Activated T-cell treated with anti-CD3 and anti-CD28 coated beads, Interleukin-2, amount 50 U/mL, for 72 hours (primary cell): ENCODE results near the gene TBX3. TPM values are rescaled to one million over a fixed set of nuclear protein-coding genes. Genes with fewer than 3 reads are reported as not detected.

Experiments
- ATAC-seq, 2 donors: fragments of 150-1000 bp; cut with Tn5 transposase; replicated peaks in 1 of 2; 2 replicates each; pipeline ENCODE4 v1.10.0; 2021; ENCODE audit warnings: moderate library complexity in 2 of 2, mild to moderate bottlenecking in 1 of 2
- DNase-seq, 2 donors: peaks; one replicate each; pipeline ENCODE4 v3.0.0; 2021 to 2022; ENCODE audit warnings: mixed read lengths in 1 of 2
- H3K27ac Mint-ChIP-seq: one replicate; pipeline ENCODE4 v1.8.0; 2022; ENCODE audit warnings: mild to moderate bottlenecking, moderate library complexity, mixed read lengths
- H3K27me3 Mint-ChIP-seq: one replicate; pipeline ENCODE4 v1.8.0; 2022; ENCODE audit warnings: low read depth, mixed read lengths
- H3K36me3 Mint-ChIP-seq, 2 donors: one replicate each; pipeline ENCODE4 v1.8.0; 2022; ENCODE audit warnings: mixed read lengths in 2 of 2, mild to moderate bottlenecking in 1 of 2; ENCODE audit not compliant: insufficient read depth in 2 of 2
- H3K4me1 Mint-ChIP-seq: one replicate; pipeline ENCODE4 v1.8.0; 2022; ENCODE audit warnings: low read depth, mixed read lengths
- H3K4me3 Mint-ChIP-seq, 2 donors: one replicate each; pipeline ENCODE4 v1.8.0; 2022; ENCODE audit warnings: mild to moderate bottlenecking in 2 of 2, mixed read lengths in 2 of 2, moderate library complexity in 2 of 2
- H3K9me3 Mint-ChIP-seq, 2 donors: one replicate each; pipeline ENCODE4 v1.8.0; 2022; ENCODE audit warnings: mixed read lengths in 2 of 2
- total RNA-seq, 2 donors: library from RNA; stranded (reverse); gene quantifications; one replicate each; pipeline ENCODE4 v1.2.3, GENCODE V29; 2022

Gene TBX3
- total RNA-seq, 2 donors from 2014 or later = 0.07 TPM; not detected in 1

DNA sequence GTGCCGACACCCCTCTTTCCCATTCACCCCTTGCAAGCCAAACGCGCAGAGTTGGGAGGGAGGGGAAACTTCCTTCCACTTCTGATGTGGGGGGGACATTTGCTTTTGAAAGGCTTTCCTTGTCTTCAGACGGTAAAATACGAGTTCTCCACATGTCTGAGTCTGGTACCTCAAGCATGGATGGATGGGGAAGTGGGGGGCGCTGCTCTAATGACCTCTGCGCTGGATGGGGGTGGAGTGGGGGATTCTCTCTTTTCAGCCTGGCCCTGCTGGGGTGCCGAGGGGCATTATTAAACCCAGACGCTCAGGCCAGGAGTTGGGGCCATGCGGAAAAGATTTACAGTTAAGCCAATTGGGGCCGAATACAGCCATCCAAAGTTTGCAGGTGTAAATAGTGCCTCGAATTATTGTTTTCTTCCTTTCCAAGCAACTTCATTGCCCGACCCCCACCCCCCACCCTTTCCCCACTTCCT lies 9.1 kb upstream of the TBX3 start:
- H3K4me1 Mint-ChIP-seq = no peaks in the 10 kb centered on the region
- DNase-seq = no peak
- no peak overlapping the region for H3K4me3 Mint-ChIP-seq
- peaks cover 98% of the 10 kb centered on the region for H3K27me3 Mint-ChIP-seq
- ATAC-seq = no peak
- no peaks in the 10 kb centered on the region for H3K9me3 Mint-ChIP-seq
- H3K36me3 Mint-ChIP-seq = peaks cover 1 to 2% of the 10 kb centered on the region in 2 donors
- no peak overlapping the region for H3K27ac Mint-ChIP-seq

- no peak for DNase-seq
- Mint-ChIP-seq H3K9me3 (no peaks in the 10 kb centered on the region), H3K27me3 (peaks cover 94% of the 10 kb centered on the region), H3K4me1 (no peaks in the 10 kb centered on the region), H3K4me3 (no peak overlapping the region), H3K27ac (no peak overlapping the region), H3K36me3 (peaks cover 0 to 2% of the 10 kb centered on the region in 2 donors)
- no peak for ATAC-seq
Measured at GRCh38 chr12:114692186-114693058, 8.4 kb upstream of the TBX3 start.

DNA sequence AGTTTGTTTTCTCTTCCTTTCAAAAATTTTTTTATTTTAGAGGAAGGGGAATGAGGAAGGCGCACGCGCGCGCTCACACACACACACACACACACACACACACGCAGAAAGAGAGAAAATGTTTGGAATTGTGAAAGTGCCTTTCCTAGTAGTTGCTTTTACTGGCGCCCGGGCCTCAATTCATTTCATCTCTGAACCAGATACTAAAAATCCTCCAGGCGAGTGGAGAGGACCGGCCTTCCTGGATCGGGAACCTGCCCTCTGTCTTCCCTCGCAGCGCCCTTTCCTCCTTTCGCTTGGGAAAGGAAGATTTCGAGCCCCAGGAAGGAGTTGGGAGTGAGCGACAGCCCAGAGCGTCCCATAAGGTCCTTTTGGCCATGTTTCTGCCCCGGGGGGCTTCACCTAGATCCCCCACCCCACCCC lies 7.8 kb upstream of the TBX3 start:
- Mint-ChIP-seq H3K36me3 (peaks cover 2 to 3% of the 10 kb centered on the region in 2 donors), H3K4me3 (no peak overlapping the region), H3K4me1 (peaks cover 5% of the 10 kb centered on the region), H3K27me3 (peaks cover 94% of the 10 kb centered on the region), H3K27ac (no peak overlapping the region), H3K9me3 (peaks cover 0 to under 1% of the 10 kb centered on the region in 2 donors)
- DNase-seq (no peak), ATAC-seq (no peak)

DNA sequence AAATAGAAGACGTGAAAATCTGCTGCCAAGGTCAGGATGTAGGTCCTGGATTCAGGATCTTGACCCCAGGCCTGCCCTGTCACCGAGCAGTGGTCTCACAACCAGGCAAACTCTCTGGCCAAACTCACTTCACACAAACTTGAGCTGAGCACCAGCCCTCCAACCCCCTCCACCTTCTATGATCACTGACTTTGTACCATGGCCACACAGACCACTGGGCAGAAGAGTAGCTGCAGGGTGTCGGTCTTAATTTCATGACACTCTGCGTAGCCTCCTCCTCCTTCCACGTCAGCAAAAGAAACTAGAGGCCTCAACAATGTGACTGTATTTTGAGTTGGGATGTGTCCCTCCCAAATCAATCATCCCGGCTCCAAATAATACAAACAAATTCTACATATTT lies 7.2 kb upstream of the TBX3 start:
- H3K4me1 Mint-ChIP-seq = peaks cover 11% of the 10 kb centered on the region
- H3K4me3 Mint-ChIP-seq = no peak overlapping the region
- peaks cover 2 to 7% of the 10 kb centered on the region in 2 donors for H3K36me3 Mint-ChIP-seq
- DNase-seq (no peak), ATAC-seq (no peak)
- peaks cover 0 to 2% of the 10 kb centered on the region in 2 donors for H3K9me3 Mint-ChIP-seq
- no peak overlapping the region for H3K27ac Mint-ChIP-seq
- H3K27me3 Mint-ChIP-seq = peaks cover 94% of the 10 kb centered on the region

DNA sequence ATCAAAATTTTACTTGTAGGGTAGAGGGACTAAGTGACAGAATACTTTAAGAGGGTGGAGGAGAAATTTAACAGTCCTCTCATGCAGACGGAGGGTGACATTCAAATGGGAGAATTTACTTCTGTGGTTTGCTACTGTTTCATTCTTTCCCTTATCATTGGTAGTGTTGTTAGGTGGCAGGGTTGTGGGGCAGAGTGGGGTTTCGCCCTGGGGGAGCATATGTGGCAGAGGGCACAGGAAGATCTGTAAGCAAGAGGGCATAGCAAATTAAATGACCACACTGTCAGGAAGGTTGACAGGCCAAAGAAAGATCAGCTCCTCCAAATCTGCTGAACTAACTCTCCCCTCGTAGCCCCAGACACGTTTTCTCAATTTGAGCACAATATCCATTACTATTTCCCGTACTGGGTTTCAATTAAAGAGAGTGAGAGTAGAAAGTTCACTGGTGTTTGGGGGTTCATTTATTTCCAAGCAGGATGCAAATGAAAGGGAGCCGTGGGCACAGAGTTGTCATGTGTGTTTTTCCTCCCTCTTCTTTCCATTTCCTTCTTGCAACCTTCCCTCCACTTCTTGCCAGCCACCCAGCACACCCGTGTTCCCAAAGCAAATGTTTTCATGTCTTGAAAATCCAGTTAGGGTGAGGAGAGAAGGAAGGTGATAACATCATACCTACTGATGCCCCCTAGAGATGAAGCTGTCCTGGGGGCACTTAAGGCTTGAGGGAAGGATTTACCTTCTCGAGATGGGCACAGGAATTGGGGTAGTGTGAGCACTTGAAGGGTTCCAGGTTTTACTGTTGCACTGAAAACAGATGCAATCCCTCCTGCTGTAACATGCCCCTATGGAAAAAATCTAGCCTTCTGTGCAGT lies 6.5 kb upstream of the TBX3 start:
- H3K36me3 Mint-ChIP-seq = peaks cover 2 to 9% of the 10 kb centered on the region in 2 donors
- peaks cover 0 to 2% of the 10 kb centered on the region in 2 donors for H3K9me3 Mint-ChIP-seq
- H3K27me3 Mint-ChIP-seq = peaks cover 94% of the 10 kb centered on the region
- H3K4me3 Mint-ChIP-seq = no peak overlapping the region
- DNase-seq (no peak), ATAC-seq (no peak)
- H3K4me1 Mint-ChIP-seq = peaks cover 13% of the 10 kb centered on the region
- H3K27ac Mint-ChIP-seq = no peak overlapping the region

DNA sequence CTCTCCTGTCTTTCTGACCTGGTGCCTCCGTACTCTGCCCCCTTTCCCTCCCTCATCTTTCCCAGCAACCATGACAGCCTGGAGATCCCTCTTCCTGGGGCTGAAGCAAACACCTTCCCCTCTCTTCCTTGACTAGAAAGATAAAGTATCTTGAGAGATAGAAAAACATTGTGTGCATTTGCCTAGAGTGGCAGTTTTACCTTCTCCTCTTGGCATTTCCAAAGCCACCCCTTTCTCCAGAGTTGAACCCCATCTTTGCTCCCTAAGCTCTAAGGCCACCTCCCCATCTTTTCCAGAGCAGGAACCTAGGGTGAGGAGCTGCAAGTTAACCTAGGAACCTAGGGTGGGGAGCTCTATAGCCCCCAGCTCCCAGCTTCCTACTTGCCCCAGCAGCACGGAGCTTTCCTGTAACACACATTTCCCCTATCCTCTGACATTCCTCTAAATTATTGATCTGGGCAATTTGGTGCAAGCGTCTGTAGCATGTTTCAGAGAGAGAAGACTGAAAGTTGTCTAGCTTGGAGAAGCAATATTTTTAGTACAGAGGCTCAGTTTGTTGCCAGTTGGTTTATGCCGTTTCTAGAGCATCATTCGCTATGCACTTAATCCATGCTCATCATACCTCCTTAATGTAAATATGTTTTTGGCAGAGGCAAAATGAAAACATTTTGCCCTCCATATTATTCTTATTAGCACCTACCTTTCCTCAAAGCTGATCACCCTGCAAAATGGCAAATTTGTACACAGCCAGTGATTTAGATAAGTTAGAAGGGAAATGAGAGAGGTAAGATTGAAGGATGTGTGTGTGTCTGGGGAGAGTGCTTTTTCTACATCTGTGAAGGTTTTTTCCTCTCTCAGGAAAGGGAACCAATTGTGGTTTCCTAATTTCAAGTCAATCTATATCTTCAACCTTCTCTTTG lies 5.4 kb upstream of the TBX3 start:
- peaks cover 15% of the 10 kb centered on the region for H3K4me1 Mint-ChIP-seq
- H3K4me3 Mint-ChIP-seq = no peak overlapping the region
- H3K36me3 Mint-ChIP-seq = peaks cover 2 to 9% of the 10 kb centered on the region in 2 donors
- no peak overlapping the region for H3K27ac Mint-ChIP-seq
- DNase-seq = no peak
- no peak for ATAC-seq
- peaks cover 0 to 2% of the 10 kb centered on the region in 2 donors for H3K9me3 Mint-ChIP-seq
- peaks cover 94% of the 10 kb centered on the region for H3K27me3 Mint-ChIP-seq

DNA sequence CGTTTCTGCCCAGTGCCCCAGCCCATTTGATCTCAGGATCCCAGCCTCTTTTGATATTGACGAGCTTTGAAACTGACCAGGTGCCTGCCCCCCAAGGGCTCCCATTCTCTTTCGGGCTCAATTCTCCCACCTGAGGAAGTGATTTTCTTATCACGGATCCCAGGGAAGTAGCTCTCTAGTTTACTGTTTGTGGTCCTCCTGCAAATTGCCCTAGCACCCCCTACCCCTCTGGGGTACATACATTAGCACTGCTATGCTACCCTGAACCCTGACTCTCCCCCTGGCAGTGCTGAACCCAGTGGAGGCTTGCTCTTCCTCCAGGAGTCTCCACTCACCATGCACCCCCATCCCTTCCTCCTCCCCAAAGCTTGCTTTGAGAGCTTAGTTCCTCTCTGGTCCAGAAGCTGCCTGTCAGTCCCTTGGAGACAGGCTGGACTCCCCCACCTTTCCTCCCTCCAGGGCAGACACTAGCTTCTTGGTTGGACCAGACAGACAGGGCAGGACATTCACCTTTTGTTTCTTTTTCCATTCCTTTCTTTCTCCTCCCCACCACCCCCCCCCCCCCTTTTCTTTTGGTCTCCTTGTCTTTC lies 4.4 kb upstream of the TBX3 start:
- no peak for DNase-seq
- H3K36me3 Mint-ChIP-seq = peaks cover 7 to 13% of the 10 kb centered on the region in 2 donors
- peaks cover 94% of the 10 kb centered on the region for H3K27me3 Mint-ChIP-seq

DNA sequence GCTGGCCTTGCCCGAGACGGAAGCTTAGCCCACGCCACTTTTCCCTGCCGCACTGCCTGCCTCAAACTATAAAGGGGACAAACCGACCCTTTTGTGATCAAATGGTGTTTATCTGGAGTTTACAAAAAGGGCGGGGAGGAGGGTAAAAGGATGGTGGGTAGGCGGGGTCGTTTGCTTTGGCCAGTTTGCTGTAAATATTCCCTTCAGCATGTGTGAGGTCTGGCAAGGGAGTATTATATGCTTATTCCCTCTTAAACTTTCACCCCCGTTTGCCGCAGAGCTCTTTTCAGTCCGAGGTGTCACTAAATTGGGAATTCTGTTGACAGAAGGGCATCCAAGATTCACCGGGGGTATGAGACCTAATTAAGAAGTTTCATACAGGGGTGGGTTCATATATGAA lies 3.8 kb upstream of the TBX3 start:
- DNase-seq (no peak), ATAC-seq (no peak)
- Mint-ChIP-seq H3K9me3 (peaks cover 0 to 2% of the 10 kb centered on the region in 2 donors), H3K27me3 (peaks cover 94% of the 10 kb centered on the region), H3K4me1 (peaks cover 31% of the 10 kb centered on the region), H3K36me3 (peaks cover 7 to 13% of the 10 kb centered on the region in 2 donors), H3K27ac (no peak overlapping the region), H3K4me3 (no peak overlapping the region)

More for the DNA sequence above, 4.4 kb upstream of the TBX3 start:
- peaks cover 0 to 2% of the 10 kb centered on the region in 2 donors for H3K9me3 Mint-ChIP-seq
- no peak overlapping the region for H3K4me3 Mint-ChIP-seq
- no peak for ATAC-seq
- H3K4me1 Mint-ChIP-seq = peaks cover 25% of the 10 kb centered on the region
- no peak overlapping the region for H3K27ac Mint-ChIP-seq

DNA sequence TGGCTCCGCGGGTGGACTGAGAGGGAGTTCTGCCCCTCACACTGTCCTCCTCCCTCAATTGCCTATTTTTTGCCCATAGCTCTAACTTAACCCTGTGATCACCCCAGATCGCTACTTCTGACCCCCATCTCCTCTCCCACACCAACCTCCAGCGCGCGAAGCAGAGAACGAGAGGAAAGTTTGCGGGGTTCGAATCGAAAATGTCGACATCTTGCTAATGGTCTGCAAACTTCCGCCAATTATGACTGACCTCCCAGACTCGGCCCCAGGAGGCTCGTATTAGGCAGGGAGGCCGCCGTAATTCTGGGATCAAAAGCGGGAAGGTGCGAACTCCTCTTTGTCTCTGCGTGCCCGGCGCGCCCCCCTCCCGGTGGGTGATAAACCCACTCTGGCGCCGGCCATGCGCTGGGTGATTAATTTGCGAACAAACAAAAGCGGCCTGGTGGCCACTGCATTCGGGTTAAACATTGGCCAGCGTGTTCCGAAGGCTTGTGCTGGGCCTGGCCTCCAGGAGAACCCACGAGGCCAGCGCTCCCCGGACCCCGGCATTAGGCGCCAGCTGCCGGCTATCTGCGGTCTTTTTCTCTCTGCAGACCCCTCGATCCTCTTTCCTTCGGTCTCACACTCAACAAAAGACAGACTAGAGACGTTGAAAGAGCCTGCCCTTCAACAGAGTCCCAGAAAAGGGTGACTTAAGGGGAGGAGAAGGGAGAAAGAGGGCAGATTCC lies 3.0 kb upstream of the TBX3 start:
- peaks cover 95% of the 10 kb centered on the region for H3K27me3 Mint-ChIP-seq
- DNase-seq (no peak), ATAC-seq (no peak)
- H3K27ac Mint-ChIP-seq = no peak overlapping the region
- H3K4me1 Mint-ChIP-seq = peaks cover 39% of the 10 kb centered on the region
- H3K4me3 Mint-ChIP-seq = peak overlapping the region in 1 of 2 donors; percentile 23
- peaks cover 7 to 16% of the 10 kb centered on the region in 2 donors for H3K36me3 Mint-ChIP-seq
- H3K9me3 Mint-ChIP-seq = peaks cover 0 to 2% of the 10 kb centered on the region in 2 donors

DNA sequence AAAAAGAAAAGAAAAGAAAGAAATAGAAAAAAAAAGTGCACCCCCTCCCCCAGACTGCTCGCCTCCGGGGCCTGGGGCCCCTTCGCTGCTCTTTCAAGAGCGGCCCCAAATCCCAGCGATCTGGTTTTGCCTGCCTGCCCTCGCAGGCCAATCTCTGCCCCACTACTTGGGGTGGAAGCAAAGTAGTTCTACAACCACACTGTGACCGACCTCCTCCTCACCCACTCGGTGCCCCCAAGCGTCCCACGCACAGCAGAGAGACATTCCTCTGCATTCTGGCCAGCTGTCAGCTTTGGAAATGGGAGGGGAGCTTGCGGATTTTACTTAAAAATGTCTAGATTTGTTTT lies 2.4 kb upstream of the TBX3 start:
- Mint-ChIP-seq H3K27ac (peak overlapping the region; percentile 72), H3K36me3 (peaks cover 7 to 16% of the 10 kb centered on the region in 2 donors), H3K27me3 (peaks cover 95% of the 10 kb centered on the region), H3K4me1 (peaks cover 39% of the 10 kb centered on the region), H3K9me3 (peaks cover 0 to 2% of the 10 kb centered on the region in 2 donors), H3K4me3 (peak overlapping the region; percentile 20 to 31)
- DNase-seq = no peak
- ATAC-seq = no peak

DNA sequence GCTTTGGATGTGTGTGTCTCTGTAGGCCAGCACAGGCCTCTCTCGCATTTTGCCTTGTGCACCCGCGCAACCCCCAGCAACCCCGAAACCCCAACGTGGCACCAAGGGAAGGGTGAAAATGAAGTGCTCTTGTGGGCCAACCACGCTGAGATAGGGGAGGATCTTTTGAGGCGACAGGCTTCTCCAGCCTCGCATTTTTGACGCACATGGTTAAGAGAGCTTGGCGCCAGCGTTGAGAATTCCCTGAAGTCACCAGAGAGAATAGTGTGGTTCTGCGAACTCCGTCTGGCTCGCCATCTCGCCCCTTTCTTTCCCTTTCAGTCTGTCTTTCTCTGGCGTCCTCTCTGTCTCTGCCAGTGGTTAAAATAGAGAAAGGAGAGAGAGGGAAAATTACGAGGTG lies 1.9 kb upstream of the TBX3 start:
- Mint-ChIP-seq H3K27ac (peak overlapping the region; percentile 72), H3K36me3 (peaks cover 7 to 16% of the 10 kb centered on the region in 2 donors), H3K9me3 (peaks cover 0 to 2% of the 10 kb centered on the region in 2 donors), H3K4me3 (peak overlapping the region in 1 of 2 donors; percentile 1), H3K4me1 (peaks cover 39% of the 10 kb centered on the region), H3K27me3 (peaks cover 95% of the 10 kb centered on the region)
- ATAC-seq (no peak), DNase-seq (no peak)
